22Rv1 (cell line): Measurements from ENCODE around the gene SLC19A1.

Experiments used
- H3K27ac ChIP-seq: fragments of 450-650 bp; 2 replicates; pipeline ENCODE4 v1.5.1; 2017
- ZFX ChIP-seq: fragments of 450-650 bp; IDR thresholded peaks from 2 replicates; pipeline ENCODE4 v1.6.1; 2017; ENCODE audit warnings: antibody characterized with exemption, borderline replicate concordance
- TF ChIP-seq, protein P1 (sequence below): fragments of 450-650 bp; IDR thresholded peaks from 2 replicates; pipeline ENCODE4 v1.5.1; 2017; ENCODE audit warnings: mild to moderate bottlenecking

Gene SLC19A1

DNA sequence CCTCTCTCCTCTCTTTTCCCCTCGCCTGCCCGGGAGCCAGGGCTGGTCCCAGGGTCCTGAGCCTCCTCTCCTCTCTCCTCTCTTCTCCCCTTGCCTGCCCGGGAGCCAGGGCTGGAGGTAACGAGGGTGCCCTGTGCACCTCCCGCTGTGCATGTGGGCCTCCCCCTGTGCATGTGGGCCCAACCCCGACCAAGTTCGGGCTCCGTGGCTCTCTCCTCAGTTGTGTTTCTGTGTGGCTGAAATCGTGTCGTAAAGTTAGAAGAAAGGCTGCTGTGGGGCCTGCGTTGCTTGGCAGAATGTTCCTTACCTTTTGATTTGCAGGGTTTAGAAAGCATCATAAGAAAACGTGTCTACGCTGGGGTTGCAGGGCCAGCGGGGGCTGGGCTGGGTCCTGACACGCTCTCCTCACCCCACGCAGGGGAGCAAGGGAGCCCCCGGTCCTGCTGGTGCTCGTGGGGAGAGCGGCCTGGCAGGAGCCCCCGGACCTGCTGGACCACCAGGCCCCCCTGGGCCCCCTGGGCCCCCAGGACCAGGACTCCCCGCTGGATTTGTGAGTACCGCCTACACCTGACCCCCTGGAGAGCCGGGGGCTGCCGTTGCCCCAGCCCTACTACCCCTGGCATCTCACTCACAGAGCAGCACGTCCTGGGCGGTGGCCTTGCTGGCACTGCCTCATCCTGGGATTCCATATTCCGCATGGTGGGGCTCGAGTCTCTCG lies 55.6 kb downstream of the SLC19A1 start:
- no peak for TF ChIP-seq ZFX
- TF ChIP-seq, protein P1, sequence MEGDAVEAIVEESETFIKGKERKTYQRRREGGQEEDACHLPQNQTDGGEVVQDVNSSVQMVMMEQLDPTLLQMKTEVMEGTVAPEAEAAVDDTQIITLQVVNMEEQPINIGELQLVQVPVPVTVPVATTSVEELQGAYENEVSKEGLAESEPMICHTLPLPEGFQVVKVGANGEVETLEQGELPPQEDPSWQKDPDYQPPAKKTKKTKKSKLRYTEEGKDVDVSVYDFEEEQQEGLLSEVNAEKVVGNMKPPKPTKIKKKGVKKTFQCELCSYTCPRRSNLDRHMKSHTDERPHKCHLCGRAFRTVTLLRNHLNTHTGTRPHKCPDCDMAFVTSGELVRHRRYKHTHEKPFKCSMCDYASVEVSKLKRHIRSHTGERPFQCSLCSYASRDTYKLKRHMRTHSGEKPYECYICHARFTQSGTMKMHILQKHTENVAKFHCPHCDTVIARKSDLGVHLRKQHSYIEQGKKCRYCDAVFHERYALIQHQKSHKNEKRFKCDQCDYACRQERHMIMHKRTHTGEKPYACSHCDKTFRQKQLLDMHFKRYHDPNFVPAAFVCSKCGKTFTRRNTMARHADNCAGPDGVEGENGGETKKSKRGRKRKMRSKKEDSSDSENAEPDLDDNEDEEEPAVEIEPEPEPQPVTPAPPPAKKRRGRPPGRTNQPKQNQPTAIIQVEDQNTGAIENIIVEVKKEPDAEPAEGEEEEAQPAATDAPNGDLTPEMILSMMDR = no peak
- no peak overlapping the region for H3K27ac ChIP-seq

DNA sequence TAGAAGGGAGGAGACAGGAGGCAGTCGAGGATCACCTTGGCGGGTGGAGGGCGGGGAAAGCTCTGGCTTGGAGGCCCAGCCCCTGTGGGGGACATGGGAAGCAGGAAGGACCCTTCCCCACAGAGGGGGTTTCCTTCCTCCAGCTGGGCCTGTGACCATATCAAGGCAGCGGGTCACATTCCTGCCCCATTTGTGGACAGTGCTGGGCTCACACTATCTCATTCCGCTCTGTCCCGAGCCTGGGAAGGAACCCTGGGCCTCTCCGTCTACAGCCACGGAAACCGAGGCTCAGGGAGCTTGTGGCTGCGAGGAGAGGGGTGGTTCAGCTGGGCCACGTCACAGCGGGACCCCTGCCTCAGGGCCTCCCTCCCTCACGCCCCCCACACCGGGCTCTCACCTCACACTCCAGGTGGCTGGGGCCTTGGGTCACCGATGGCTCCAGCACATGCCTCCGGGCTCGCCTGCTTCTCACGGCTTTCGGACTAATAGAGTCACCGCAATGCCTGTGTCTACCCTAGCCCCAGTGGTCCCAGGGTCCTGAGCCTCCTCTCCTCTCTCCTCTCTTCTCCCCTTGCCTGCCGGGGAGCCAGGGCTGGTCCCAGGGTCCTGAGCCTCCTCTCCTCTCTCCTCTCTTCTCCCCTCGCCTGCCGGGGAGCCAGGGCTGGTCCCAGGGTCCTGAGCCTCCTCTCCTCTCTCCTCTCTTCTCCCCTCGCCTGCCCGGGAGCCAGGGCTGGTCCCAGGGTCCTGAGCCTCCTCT lies 56.4 kb downstream of the SLC19A1 start:
- H3K27ac ChIP-seq = no peak overlapping the region
- TF ChIP-seq ZFX = no peak
- TF ChIP-seq, protein P1 = no peak

DNA sequence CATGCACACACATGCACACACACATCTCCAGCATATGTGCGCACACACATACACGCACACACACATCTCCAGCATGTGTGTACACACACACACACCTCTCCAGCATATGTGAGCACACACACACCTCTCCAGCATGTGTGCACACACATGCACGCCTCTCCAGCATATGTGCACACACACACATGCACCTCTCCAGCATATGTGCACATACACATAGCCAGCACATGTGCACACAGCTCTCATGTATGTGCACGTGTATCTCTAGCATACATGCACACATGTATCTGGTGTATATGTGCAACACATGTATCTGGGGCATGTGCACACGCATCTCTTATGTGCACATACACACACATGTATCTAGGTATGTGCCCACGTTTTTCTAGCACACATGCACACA lies 57.9 kb downstream of the SLC19A1 start:
- H3K27ac ChIP-seq = no peak overlapping the region
- no peak for TF ChIP-seq ZFX
- TF ChIP-seq, protein P1 = no peak

DNA sequence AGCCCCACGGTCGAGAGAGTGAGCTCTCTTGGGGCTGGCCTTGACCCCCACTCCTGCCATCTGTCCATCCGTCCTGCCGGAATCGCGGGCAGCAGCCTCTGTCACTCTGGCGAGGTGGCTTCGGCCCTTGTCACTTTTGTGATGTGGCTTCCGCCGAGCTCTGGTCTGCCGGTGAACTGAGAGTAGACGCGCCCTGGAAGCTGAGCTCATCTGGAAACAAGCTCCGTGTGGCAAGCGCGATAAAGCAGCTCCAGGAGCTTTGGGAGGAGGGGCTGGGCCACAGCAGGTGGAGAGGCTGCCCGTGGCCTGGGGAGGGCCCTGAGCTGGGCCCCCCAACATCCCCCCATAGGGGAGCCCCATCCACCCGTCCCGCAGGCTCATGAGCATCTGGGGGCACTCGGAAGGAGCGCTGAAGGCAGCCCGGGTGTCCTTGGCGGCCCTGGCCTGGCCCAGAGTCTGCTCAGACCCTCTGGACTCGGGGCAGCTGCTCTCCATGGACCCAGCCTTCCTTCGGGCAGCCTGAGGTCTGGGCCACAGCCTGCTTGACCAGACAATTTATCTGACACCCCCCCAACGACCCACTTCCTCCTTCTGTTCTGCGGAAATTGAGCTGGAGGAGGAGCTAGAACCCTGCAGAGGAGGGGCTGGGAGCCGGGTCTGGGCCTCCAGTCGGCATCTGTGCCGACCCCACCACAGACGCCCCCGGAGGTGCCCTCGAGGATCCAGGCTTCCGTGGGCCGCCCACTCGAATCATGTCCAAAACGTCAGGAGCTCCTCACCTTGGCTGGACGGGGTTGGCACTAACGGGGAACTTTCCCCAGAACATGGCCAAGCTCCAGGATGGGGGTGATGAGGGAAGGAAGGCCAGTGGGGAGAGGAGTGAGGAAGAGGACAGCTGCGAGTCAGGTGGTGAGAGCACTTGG lies 59.1 kb downstream of the SLC19A1 start:
- TF ChIP-seq, protein P1 = no peak
- no peak for TF ChIP-seq ZFX
- H3K27ac ChIP-seq = no peak overlapping the region

DNA sequence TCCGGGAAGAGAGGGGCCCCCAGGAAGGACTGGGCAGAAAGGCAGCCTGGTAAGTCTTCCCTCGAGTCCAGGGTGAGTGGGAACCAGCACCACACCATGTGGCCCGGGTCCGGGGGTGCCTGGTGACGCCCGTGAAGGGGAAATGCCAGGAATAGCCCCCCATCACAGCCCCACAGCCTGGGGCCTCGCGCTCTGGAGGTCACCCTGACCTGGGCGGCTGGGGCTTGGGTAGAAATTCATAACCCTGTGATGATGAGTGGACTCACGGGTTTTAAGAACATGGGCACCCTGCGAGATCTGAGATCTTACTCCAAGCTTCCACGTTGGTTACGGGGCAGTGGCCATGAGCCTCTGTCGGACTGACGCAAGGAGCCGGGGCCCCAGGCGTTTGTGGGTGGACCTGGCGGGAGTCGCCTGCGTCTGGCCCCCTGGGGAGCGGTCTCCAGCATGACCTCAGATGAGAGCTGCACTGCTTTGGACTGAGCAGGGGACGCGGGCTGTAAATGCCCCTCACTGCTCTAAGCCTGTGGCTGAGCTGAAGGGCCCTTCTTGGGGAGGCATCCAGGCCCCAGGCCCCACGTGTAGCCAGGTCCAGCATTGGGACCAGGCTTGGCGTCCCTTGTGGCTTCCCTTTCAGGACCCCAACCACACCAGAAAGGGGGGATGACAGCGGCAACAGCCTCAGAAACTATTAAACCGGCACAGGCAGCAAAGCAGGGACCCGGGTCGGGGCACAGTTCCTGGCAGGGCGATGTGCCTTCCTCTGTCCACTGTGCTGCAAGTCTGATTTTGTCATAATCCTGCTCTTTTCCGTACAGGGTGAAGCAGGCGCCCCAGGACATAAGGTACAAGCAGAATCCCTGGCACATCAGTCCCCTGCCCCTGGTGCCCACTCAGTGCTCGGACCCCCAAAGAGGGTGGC lies 60.0 kb downstream of the SLC19A1 start:
- H3K27ac ChIP-seq = no peak overlapping the region
- TF ChIP-seq, protein P1 = no peak
- TF ChIP-seq ZFX = no peak

DNA sequence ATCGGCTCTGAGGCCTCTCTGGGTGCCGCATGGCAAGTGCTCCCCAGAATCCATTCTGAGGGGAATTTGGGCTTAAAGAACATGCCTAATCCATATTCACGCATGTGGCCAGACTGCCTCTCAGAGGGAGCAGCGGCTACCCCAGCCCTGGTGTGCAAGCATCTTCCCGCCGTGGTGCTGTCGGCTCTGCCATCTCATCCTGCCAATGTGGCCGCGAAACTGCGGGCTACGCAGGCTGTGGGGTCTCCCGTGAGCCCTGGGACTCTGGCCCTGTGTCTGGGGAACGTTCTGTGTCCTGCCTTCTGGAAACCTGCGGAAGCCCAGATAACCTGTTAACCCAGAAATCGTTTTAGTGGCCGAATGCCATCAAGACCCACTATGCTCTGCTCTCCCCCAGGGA lies 60.7 kb downstream of the SLC19A1 start:
- H3K27ac ChIP-seq = no peak overlapping the region
- TF ChIP-seq, protein P1 = no peak
- no peak for TF ChIP-seq ZFX
